CD8-positive, alpha-beta memory T cell (primary cell): Measurements from ENCODE around the gene NWD2. TPM values are rescaled to one million over a fixed set of nuclear protein-coding genes. Genes with fewer than 3 reads are reported as not detected.

Experiments used
- CTCF ChIA-PET: fragments of 350-600 bp; sonication (Branson Sonifier 250); formaldehyde crosslinking; loops from one replicate; lab custom pipeline; 2021; ENCODE audit warnings: antibody characterized with exemption; lab: Charles Lee
- POLR2A ChIA-PET: fragments of 350-600 bp; sonication (Branson Sonifier 250); formaldehyde crosslinking; loops from one replicate; lab custom pipeline; 2021; ENCODE audit warnings: antibody characterized with exemption; lab: Charles Lee
- DNase-seq, 5 donors: peaks; one replicate each; pipeline versions ENCODE4 v3.0.0 to v3.0.0-alpha.2; 2020 to 2022; ENCODE audit warnings: mixed read lengths in 1 of 5
- H3K27ac ChIP-seq: one replicate; pipeline ENCODE4 v1.7.0; 2013; ENCODE audit warnings: low read depth, mild to moderate bottlenecking, low read length, moderate library complexity
- H3K27me3 ChIP-seq: 2 replicates; pipeline ENCODE4 v1.7.0; 2013; ENCODE audit warnings: low read length, mild to moderate bottlenecking; ENCODE audit not compliant: insufficient read depth, poor library complexity, severe bottlenecking
- H3K36me3 ChIP-seq: 2 replicates; pipeline ENCODE4 v1.7.0; 2013; ENCODE audit warnings: mild to moderate bottlenecking, low read length, moderate library complexity; ENCODE audit not compliant: insufficient read depth
- H3K4me1 ChIP-seq: 2 replicates; pipeline ENCODE4 v1.7.0; 2013; ENCODE audit warnings: mild to moderate bottlenecking, low read length, moderate library complexity; ENCODE audit not compliant: insufficient read depth
- H3K4me3 ChIP-seq: 2 replicates; pipeline ENCODE4 v1.7.0; 2013; ENCODE audit warnings: mild to moderate bottlenecking, low read length
- H3K9me3 ChIP-seq: 2 replicates; pipeline ENCODE4 v1.7.0; 2013; ENCODE audit warnings: mild to moderate bottlenecking, low read length
- H3K27ac Mint-ChIP-seq, 8 donors: one replicate each; pipeline ENCODE4 v1.8.0; 2020 to 2021; ENCODE audit warnings: mixed read lengths in 8 of 8, mild to moderate bottlenecking in 6 of 8, inconsistent platforms in 3 of 8, moderate library complexity in 3 of 8
- H3K27me3 Mint-ChIP-seq, 2 donors: one replicate each; pipeline ENCODE4 v1.8.0; 2020 to 2021; ENCODE audit warnings: mixed read lengths in 2 of 2, mild to moderate bottlenecking in 1 of 2, moderate library complexity in 1 of 2
- H3K36me3 Mint-ChIP-seq, 3 donors: one replicate each; pipeline ENCODE4 v1.8.0; 2020 to 2021; ENCODE audit warnings: mixed read lengths in 3 of 3, inconsistent platforms in 1 of 3, mild to moderate bottlenecking in 1 of 3
- H3K4me1 Mint-ChIP-seq, 3 donors: one replicate each; pipeline ENCODE4 v1.8.0; 2020 to 2021; ENCODE audit warnings: mixed read lengths in 3 of 3, inconsistent platforms in 1 of 3, mild to moderate bottlenecking in 1 of 3
- H3K4me3 Mint-ChIP-seq, 7 donors: one replicate each; pipeline ENCODE4 v1.8.0; 2020 to 2021; ENCODE audit warnings: mixed read lengths in 7 of 7, mild to moderate bottlenecking in 6 of 7, moderate library complexity in 4 of 7, inconsistent platforms in 2 of 7
- H3K9me3 Mint-ChIP-seq, 5 donors: one replicate each; pipeline ENCODE4 v1.8.0; 2020 to 2022; ENCODE audit warnings: mixed read lengths in 5 of 5, mild to moderate bottlenecking in 3 of 5, moderate library complexity in 2 of 5, inconsistent platforms in 1 of 5
- polyA plus RNA-seq: library from polyadenylated mRNA; unstranded; fragments of 300-500 nt; fragmentation: Illumina TruSeq; gene quantifications from one replicate; pipeline ENCODE4 v1.2.3, GENCODE V29; 2021
- total RNA-seq, 2 experiments: library from RNA; stranded (reverse); gene quantifications; one replicate each; pipeline ENCODE4 v1.2.3, GENCODE V29; 2021

Gene NWD2
- total and polyA plus RNA-seq, 3 experiments from 2014 or later: not detected

DNA sequence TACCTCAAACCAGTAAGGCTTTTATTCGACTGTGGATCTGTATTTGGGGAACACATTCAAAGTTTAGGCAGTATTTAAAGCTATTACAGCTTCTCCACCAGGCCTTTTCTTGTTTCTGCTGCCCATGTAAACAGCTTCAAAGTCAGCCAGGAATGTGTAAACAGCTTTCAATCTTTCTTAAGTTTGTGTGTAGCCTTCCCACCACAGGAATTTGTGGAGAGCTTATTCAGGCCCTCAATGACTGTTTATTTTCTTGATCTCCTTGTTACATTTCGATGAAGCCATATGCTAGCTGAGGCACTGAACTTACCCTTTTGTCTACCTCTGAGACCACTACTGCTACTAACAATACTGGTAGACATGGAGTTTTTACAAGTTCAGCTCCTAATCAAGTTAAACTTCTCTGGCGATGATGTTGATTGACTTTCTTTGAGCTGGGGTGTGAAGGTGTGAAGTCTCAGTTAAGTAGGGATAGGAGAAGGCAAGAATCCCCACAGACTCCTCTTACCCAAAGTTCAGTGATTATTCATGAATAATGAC lies 72.6 kb downstream of the NWD2 start:
- Histone ChIP-seq H3K27ac (no peak overlapping the region), H3K4me1 (no peaks in the 10 kb centered on the region), H3K4me3 (no peak overlapping the region), H3K9me3 (no peaks in the 10 kb centered on the region), H3K36me3 (no peaks in the 10 kb centered on the region), H3K27me3 (no peaks in the 10 kb centered on the region)
- no peaks in the 10 kb centered on the region for H3K36me3 Mint-ChIP-seq
- DNase-seq: no peak
- H3K4me3 Mint-ChIP-seq: no peak overlapping the region
- CTCF ChIA-PET: no interaction called here
- peaks cover 0 to 3% of the 10 kb centered on the region in 2 donors for H3K27me3 Mint-ChIP-seq
- peaks cover 0 to 21% (median 5%) of the 10 kb centered on the region in 5 donors for H3K9me3 Mint-ChIP-seq
- H3K27ac Mint-ChIP-seq: no peak overlapping the region
- no peaks in the 10 kb centered on the region for H3K4me1 Mint-ChIP-seq
- POLR2A ChIA-PET: no interaction called here

DNA sequence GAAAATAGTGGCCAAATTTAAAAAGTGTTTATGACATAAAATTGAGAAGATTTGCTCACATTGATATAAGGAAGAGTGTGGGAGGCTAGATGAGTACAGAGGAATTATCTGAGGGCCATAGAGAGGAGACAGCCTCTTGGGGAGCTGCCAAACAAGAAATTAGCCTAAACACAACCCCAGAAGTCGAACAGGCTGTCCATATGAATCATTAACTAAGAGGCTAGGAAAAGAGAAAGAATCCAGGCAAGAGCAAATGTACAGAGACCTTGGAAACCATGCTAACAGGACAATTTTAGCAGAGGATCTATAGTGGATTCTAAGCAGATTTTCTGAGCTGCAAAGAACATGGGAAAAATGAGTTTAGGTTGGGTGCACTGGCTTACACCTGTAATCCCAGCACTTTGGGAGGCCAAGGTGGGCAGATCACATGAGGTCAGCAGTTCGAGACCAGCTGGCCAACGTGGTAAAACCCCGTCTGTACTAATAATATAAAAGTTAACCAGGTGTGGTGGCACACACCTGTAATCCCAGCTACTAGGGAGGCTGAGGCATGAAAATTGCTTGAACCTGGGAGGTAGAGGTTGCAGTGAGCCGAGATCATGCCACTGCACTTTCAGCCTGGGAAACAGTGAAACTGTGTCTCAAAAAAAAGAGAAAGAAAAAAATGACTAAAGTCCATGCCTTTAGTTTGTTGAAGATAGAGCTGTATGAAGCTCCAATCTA lies 76.1 kb downstream of the NWD2 start:
- Histone ChIP-seq H3K4me1 (no peaks in the 10 kb centered on the region), H3K4me3 (no peak overlapping the region), H3K36me3 (no peaks in the 10 kb centered on the region), H3K9me3 (no peaks in the 10 kb centered on the region), H3K27me3 (no peaks in the 10 kb centered on the region), H3K27ac (no peak overlapping the region)
- H3K4me1 Mint-ChIP-seq: no peaks in the 10 kb centered on the region
- peaks cover 0 to 9% (median 4%) of the 10 kb centered on the region in 5 donors for H3K9me3 Mint-ChIP-seq
- H3K27me3 Mint-ChIP-seq: peaks cover 0 to 3% of the 10 kb centered on the region in 2 donors
- ChIA-PET CTCF (no interaction called here), POLR2A (no interaction called here)
- DNase-seq: no peak
- H3K36me3 Mint-ChIP-seq: no peaks in the 10 kb centered on the region
- H3K4me3 Mint-ChIP-seq: no peak overlapping the region
- no peak overlapping the region for H3K27ac Mint-ChIP-seq

DNA sequence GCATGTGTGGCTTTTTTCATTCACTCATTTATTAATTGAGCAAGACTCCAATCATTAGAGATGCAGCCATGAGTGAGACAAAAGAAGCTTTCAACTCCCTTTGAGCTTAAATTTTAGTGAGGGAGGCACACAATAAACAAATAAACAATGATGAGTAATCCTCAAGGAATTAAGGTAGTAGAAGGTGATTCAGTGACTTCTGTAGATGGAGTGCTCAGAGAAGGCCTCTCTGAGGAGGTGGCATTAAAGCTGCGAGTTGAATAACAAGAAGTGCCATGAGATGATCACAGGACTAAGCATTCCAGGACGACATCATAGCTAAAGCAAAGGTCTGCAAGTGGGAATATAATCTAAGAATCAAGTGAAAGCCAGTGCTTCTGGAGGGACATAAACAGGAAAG lies 77.6 kb downstream of the NWD2 start:
- H3K36me3 Mint-ChIP-seq: no peaks in the 10 kb centered on the region
- CTCF ChIA-PET: no interaction called here

DNA sequence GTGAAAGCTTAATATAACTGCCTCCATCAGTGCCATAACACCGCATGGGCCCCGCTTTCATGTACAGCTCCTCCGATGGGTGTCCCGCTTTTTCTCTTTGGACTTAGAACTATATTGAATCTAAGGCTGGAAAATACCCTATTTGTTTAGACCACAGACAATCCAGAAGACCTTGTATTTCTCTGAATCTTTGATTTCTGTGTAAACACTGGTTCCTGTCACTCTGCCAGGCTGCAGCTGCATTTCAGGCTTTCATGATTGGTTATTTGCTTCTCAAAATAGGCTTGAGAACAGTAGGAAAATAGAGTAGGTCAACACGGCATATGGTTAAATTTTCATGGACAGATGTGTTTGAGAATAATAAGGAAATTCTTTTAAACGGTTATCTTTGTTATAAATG lies 80.0 kb downstream of the NWD2 start:
- H3K4me1 Mint-ChIP-seq: no peaks in the 10 kb centered on the region
- no peaks in the 10 kb centered on the region for H3K4me1 ChIP-seq
- no peak overlapping the region for H3K27ac ChIP-seq
- DNase-seq: no peak
- H3K9me3 Mint-ChIP-seq: peaks cover 0 to 7% (median 2%) of the 10 kb centered on the region in 5 donors
- H3K36me3 ChIP-seq: no peaks in the 10 kb centered on the region
- POLR2A ChIA-PET: no interaction called here
- CTCF ChIA-PET: no interaction called here
- H3K27me3 Mint-ChIP-seq: peaks cover 0 to 2% of the 10 kb centered on the region in 2 donors
- H3K4me3 ChIP-seq: no peak overlapping the region
- no peaks in the 10 kb centered on the region for H3K36me3 Mint-ChIP-seq
- H3K4me3 Mint-ChIP-seq: no peak overlapping the region
- no peaks in the 10 kb centered on the region for H3K27me3 ChIP-seq
- H3K27ac Mint-ChIP-seq: no peak overlapping the region
- no peaks in the 10 kb centered on the region for H3K9me3 ChIP-seq

More for the DNA sequence above, 77.6 kb downstream of the NWD2 start:
- Histone ChIP-seq H3K27me3 (no peaks in the 10 kb centered on the region), H3K9me3 (no peaks in the 10 kb centered on the region), H3K27ac (no peak overlapping the region), H3K4me3 (no peak overlapping the region), H3K4me1 (no peaks in the 10 kb centered on the region), H3K36me3 (no peaks in the 10 kb centered on the region)
- Mint-ChIP-seq H3K9me3 (peaks cover 0 to 2% (median 0%) of the 10 kb centered on the region in 5 donors), H3K4me1 (no peaks in the 10 kb centered on the region), H3K27me3 (peaks cover 0 to 3% of the 10 kb centered on the region in 2 donors), H3K27ac (no peak overlapping the region), H3K4me3 (no peak overlapping the region)
- POLR2A ChIA-PET: no interaction called here
- DNase-seq: no peak

DNA sequence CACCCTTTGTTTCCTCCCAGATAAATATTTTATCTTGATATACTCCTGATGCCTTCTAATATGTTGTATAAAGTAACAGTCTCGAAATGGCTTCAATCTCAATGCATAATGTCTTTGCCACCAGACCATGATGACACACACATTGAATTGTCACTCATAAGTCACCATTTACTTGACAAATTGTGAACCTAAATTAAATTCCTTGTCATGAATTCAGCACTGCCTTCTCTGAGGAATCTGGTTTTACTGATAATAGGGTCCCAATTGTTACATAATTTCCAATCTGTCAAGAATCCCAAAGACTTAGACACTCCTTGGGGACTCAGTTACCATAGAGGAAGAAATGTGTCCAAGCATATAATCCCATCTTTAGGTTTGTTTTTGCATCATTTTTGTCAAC lies 82.3 kb downstream of the NWD2 start:
- ChIA-PET CTCF (no interaction called here), POLR2A (no interaction called here)
- no peak for DNase-seq
- no peak overlapping the region for H3K4me3 ChIP-seq
- Mint-ChIP-seq H3K4me1 (no peaks in the 10 kb centered on the region), H3K4me3 (no peak overlapping the region), H3K27me3 (peaks cover 0 to 2% of the 10 kb centered on the region in 2 donors), H3K9me3 (peaks cover 0 to 8% (median 2%) of the 10 kb centered on the region in 5 donors), H3K27ac (no peak overlapping the region), H3K36me3 (no peaks in the 10 kb centered on the region)
- no peak overlapping the region for H3K27ac ChIP-seq
- H3K36me3 ChIP-seq: no peaks in the 10 kb centered on the region
- H3K9me3 ChIP-seq: no peaks in the 10 kb centered on the region
- no peaks in the 10 kb centered on the region for H3K27me3 ChIP-seq
- H3K4me1 ChIP-seq: no peaks in the 10 kb centered on the region

DNA sequence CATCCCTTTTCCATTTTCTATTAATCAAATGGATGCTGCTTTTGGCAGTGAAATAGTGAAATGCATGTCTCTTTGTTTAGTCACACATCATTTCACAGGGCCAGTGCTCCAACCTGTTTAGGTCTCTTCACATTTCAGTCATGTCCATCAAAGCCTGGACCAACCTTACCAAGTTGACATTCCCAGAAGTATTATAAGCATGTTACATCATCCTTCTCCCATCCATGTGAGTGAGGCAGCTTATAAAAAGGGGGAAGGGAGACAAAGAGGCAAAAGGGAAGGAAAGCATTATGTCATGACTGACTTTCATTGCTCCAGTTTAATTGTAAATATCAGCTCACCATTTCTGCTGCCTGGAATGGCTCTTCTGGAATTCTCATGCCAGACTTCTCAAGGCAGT lies 94.4 kb downstream of the NWD2 start:
- ChIA-PET CTCF (no interaction called here), POLR2A (no interaction called here)
- no peaks in the 10 kb centered on the region for H3K36me3 ChIP-seq
- Mint-ChIP-seq H3K4me1 (no peaks in the 10 kb centered on the region), H3K4me3 (no peak overlapping the region), H3K9me3 (peaks cover 0 to 5% (median 3%) of the 10 kb centered on the region in 5 donors), H3K36me3 (no peaks in the 10 kb centered on the region), H3K27ac (no peak overlapping the region), H3K27me3 (no peaks in the 10 kb centered on the region)
- no peaks in the 10 kb centered on the region for H3K9me3 ChIP-seq
- no peak for DNase-seq
- no peaks in the 10 kb centered on the region for H3K27me3 ChIP-seq
- H3K4me3 ChIP-seq: no peak overlapping the region
- no peaks in the 10 kb centered on the region for H3K4me1 ChIP-seq
- no peak overlapping the region for H3K27ac ChIP-seq

DNA sequence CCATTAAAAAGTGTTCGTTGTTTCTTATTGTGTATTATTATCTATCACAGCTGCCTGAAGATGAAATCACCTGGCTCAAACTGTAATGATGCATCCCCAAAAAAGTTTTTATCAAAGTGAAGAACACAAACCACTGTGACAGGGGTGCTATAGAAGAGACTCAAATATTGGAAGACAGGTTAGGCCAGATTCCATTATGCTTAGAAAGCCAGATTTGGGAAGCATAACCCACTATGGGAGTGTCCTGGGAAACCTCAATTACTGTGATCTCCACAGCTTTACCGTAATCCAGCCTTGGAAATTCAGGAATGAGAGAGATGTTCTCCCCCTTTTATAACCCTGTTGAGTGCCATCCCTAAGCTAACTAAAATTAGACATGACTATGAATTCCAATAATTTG lies 114.2 kb downstream of the NWD2 start:
- Mint-ChIP-seq H3K4me1 (no peaks in the 10 kb centered on the region), H3K4me3 (no peak overlapping the region), H3K27ac (no peak overlapping the region), H3K9me3 (peaks cover 0 to 3% (median 0%) of the 10 kb centered on the region in 5 donors), H3K27me3 (peaks cover 4 to 29% of the 10 kb centered on the region in 2 donors), H3K36me3 (no peaks in the 10 kb centered on the region)
- Histone ChIP-seq H3K9me3 (no peaks in the 10 kb centered on the region), H3K4me3 (no peak overlapping the region), H3K27me3 (no peaks in the 10 kb centered on the region), H3K4me1 (no peaks in the 10 kb centered on the region), H3K36me3 (no peaks in the 10 kb centered on the region), H3K27ac (no peak overlapping the region)
- ChIA-PET CTCF (no interaction called here), POLR2A (no interaction called here)
- DNase-seq: no peak

DNA sequence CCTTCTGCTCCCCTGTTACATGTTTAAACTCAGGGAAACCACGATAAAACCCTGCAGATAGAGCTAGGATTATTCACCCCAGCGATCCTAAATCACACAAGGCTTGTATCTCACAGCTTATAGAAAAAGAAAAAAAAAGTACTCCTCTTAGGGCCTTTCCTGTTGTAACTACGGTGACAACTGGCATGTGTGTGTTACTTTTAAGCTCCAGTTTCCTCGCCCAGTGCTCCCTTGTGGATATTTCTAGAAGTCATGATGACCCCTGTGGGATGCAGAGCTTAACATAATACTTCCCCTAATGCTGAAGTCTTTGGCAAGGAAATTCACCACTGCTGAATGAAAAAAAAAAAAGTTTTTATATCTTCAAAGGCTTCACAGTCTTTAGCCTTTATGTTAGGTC lies 114.7 kb downstream of the NWD2 start:
- no peaks in the 10 kb centered on the region for H3K27me3 ChIP-seq
- no peaks in the 10 kb centered on the region for H3K9me3 ChIP-seq
- H3K36me3 ChIP-seq: no peaks in the 10 kb centered on the region
- ChIA-PET POLR2A (no interaction called here), CTCF (no interaction called here)
- no peak overlapping the region for H3K4me3 Mint-ChIP-seq
- no peak overlapping the region for H3K4me3 ChIP-seq
- H3K27me3 Mint-ChIP-seq: peaks cover 4 to 29% of the 10 kb centered on the region in 2 donors
- no peaks in the 10 kb centered on the region for H3K4me1 Mint-ChIP-seq
- H3K27ac ChIP-seq: no peak overlapping the region
- peaks cover 0 to 3% (median 0%) of the 10 kb centered on the region in 5 donors for H3K9me3 Mint-ChIP-seq
- no peak overlapping the region for H3K27ac Mint-ChIP-seq
- H3K4me1 ChIP-seq: no peaks in the 10 kb centered on the region
- H3K36me3 Mint-ChIP-seq: no peaks in the 10 kb centered on the region
- DNase-seq: no peak
